ENCODE measurements around the gene RASSF3.

DNA sequence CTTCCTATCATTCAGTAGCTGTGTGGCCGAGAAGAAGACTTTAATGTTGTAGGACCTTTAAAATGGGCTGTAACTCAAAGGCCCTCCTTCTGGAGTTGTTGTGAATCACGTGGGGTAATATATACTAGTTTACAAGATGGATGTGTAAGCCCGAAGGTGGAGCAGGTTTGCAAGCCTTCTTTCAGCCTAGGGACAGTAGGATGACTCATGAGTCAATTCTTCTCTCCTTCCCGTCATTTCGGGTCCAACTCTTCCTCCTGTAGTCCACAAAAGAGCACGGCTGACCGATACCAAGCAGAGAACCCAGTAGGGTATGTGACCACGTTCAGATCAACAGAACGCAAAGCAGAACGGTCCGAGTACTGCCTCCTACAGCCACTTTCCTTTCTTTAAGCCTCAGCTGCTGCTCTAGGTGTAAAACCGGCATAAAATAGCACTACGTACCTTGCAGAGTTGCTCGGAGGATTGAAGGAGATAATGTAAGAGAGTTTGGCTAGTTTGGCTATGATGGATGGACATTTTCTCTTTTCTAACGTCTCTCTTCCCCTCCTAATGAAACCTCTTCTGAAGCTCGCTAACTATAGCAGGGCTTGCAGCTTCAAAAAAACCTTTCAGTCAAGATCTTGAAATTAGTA is 1.3 kb upstream of the RASSF3 start:
- TF ChIP-seq, protein P1, sequence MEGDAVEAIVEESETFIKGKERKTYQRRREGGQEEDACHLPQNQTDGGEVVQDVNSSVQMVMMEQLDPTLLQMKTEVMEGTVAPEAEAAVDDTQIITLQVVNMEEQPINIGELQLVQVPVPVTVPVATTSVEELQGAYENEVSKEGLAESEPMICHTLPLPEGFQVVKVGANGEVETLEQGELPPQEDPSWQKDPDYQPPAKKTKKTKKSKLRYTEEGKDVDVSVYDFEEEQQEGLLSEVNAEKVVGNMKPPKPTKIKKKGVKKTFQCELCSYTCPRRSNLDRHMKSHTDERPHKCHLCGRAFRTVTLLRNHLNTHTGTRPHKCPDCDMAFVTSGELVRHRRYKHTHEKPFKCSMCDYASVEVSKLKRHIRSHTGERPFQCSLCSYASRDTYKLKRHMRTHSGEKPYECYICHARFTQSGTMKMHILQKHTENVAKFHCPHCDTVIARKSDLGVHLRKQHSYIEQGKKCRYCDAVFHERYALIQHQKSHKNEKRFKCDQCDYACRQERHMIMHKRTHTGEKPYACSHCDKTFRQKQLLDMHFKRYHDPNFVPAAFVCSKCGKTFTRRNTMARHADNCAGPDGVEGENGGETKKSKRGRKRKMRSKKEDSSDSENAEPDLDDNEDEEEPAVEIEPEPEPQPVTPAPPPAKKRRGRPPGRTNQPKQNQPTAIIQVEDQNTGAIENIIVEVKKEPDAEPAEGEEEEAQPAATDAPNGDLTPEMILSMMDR (IDR thresholded peaks at IDR 0.05), result no peak
- TF ChIP-seq POLR2AphosphoS5 (IDR thresholded peaks at IDR 0.05) (no peak), POLR2A (IDR thresholded peaks at IDR 0.05) (no peak), EP300 (IDR thresholded peaks at IDR 0.05) (no peak)
